CD8-positive, alpha-beta memory T cell (primary cell): ENCODE data around the gene FSTL4. TPM values are rescaled to one million over a fixed set of nuclear protein-coding genes. Genes with fewer than 3 reads are reported as not detected.
A peak's percentile ranks its signal among the peaks of the same experiment; 100 is the strongest.

ENCODE experiments used
- CTCF ChIA-PET: fragments of 350-600 bp; sonication (Branson Sonifier 250); formaldehyde crosslinking; loops from one replicate; lab custom pipeline; 2021; ENCODE audit warnings: antibody characterized with exemption; lab: Charles Lee
- POLR2A ChIA-PET: fragments of 350-600 bp; sonication (Branson Sonifier 250); formaldehyde crosslinking; loops from one replicate; lab custom pipeline; 2021; ENCODE audit warnings: antibody characterized with exemption; lab: Charles Lee
- DNase-seq, 5 donors: peaks; one replicate each; pipeline versions ENCODE4 v3.0.0 to v3.0.0-alpha.2; 2020 to 2022; ENCODE audit warnings: mixed read lengths in 1 of 5
- H3K27ac ChIP-seq: one replicate; pipeline ENCODE4 v1.7.0; 2013; ENCODE audit warnings: low read depth, mild to moderate bottlenecking, low read length, moderate library complexity
- H3K27me3 ChIP-seq: 2 replicates; pipeline ENCODE4 v1.7.0; 2013; ENCODE audit warnings: low read length, mild to moderate bottlenecking; ENCODE audit not compliant: insufficient read depth, poor library complexity, severe bottlenecking
- H3K36me3 ChIP-seq: 2 replicates; pipeline ENCODE4 v1.7.0; 2013; ENCODE audit warnings: mild to moderate bottlenecking, low read length, moderate library complexity; ENCODE audit not compliant: insufficient read depth
- H3K4me1 ChIP-seq: 2 replicates; pipeline ENCODE4 v1.7.0; 2013; ENCODE audit warnings: mild to moderate bottlenecking, low read length, moderate library complexity; ENCODE audit not compliant: insufficient read depth
- H3K4me3 ChIP-seq: 2 replicates; pipeline ENCODE4 v1.7.0; 2013; ENCODE audit warnings: mild to moderate bottlenecking, low read length
- H3K9me3 ChIP-seq: 2 replicates; pipeline ENCODE4 v1.7.0; 2013; ENCODE audit warnings: mild to moderate bottlenecking, low read length
- H3K27ac Mint-ChIP-seq, 8 donors: one replicate each; pipeline ENCODE4 v1.8.0; 2020 to 2021; ENCODE audit warnings: mixed read lengths in 8 of 8, mild to moderate bottlenecking in 6 of 8, inconsistent platforms in 3 of 8, moderate library complexity in 3 of 8
- H3K27me3 Mint-ChIP-seq, 2 donors: one replicate each; pipeline ENCODE4 v1.8.0; 2020 to 2021; ENCODE audit warnings: mixed read lengths in 2 of 2, mild to moderate bottlenecking in 1 of 2, moderate library complexity in 1 of 2
- H3K36me3 Mint-ChIP-seq, 3 donors: one replicate each; pipeline ENCODE4 v1.8.0; 2020 to 2021; ENCODE audit warnings: mixed read lengths in 3 of 3, inconsistent platforms in 1 of 3, mild to moderate bottlenecking in 1 of 3
- H3K4me1 Mint-ChIP-seq, 3 donors: one replicate each; pipeline ENCODE4 v1.8.0; 2020 to 2021; ENCODE audit warnings: mixed read lengths in 3 of 3, inconsistent platforms in 1 of 3, mild to moderate bottlenecking in 1 of 3
- H3K4me3 Mint-ChIP-seq, 7 donors: one replicate each; pipeline ENCODE4 v1.8.0; 2020 to 2021; ENCODE audit warnings: mixed read lengths in 7 of 7, mild to moderate bottlenecking in 6 of 7, moderate library complexity in 4 of 7, inconsistent platforms in 2 of 7
- H3K9me3 Mint-ChIP-seq, 5 donors: one replicate each; pipeline ENCODE4 v1.8.0; 2020 to 2022; ENCODE audit warnings: mixed read lengths in 5 of 5, mild to moderate bottlenecking in 3 of 5, moderate library complexity in 2 of 5, inconsistent platforms in 1 of 5
- polyA plus RNA-seq: library from polyadenylated mRNA; unstranded; fragments of 300-500 nt; fragmentation: Illumina TruSeq; gene quantifications from one replicate; pipeline ENCODE4 v1.2.3, GENCODE V29; 2021
- total RNA-seq, 2 experiments: library from RNA; stranded (reverse); gene quantifications; one replicate each; pipeline ENCODE4 v1.2.3, GENCODE V29; 2021

The FSTL4 gene
- total and polyA plus RNA-seq, 3 experiments from 2014 or later = 0.33 TPM; not detected in 2

GRCh38 chr5:133431326-133431865 lies 180.9 kb downstream of the FSTL4 start:
- H3K27ac Mint-ChIP-seq = no peak overlapping the region
- H3K4me3 Mint-ChIP-seq = no peak overlapping the region
- no peaks in the 10 kb centered on the region for H3K9me3 ChIP-seq
- H3K36me3 Mint-ChIP-seq = no peaks in the 10 kb centered on the region
- no peaks in the 10 kb centered on the region for H3K4me1 Mint-ChIP-seq
- no peaks in the 10 kb centered on the region for H3K9me3 Mint-ChIP-seq
- no peaks in the 10 kb centered on the region for H3K4me1 ChIP-seq
- ChIA-PET CTCF (no interaction called here), POLR2A (no interaction called here)
- peaks cover 0 to 12% of the 10 kb centered on the region in 2 donors for H3K27me3 Mint-ChIP-seq
- no peaks in the 10 kb centered on the region for H3K27me3 ChIP-seq
- no peak for DNase-seq
- no peak overlapping the region for H3K27ac ChIP-seq
- H3K4me3 ChIP-seq = no peak overlapping the region
- no peaks in the 10 kb centered on the region for H3K36me3 ChIP-seq

GRCh38 chr5:133430095-133430494 lies 182.2 kb downstream of the FSTL4 start:
- Mint-ChIP-seq H3K9me3 (no peaks in the 10 kb centered on the region), H3K36me3 (no peaks in the 10 kb centered on the region), H3K4me3 (no peak overlapping the region), H3K27ac (no peak overlapping the region), H3K27me3 (peaks cover 0 to 18% of the 10 kb centered on the region in 2 donors), H3K4me1 (no peaks in the 10 kb centered on the region)
- Histone ChIP-seq H3K4me1 (no peaks in the 10 kb centered on the region), H3K27ac (no peak overlapping the region), H3K4me3 (no peak overlapping the region), H3K27me3 (no peaks in the 10 kb centered on the region), H3K36me3 (no peaks in the 10 kb centered on the region), H3K9me3 (no peaks in the 10 kb centered on the region)
- no peak for DNase-seq
- CTCF ChIA-PET = no interaction called here
- POLR2A ChIA-PET = no interaction called here

- H3K27me3 Mint-ChIP-seq = peaks cover 0 to 18% of the 10 kb centered on the region in 2 donors
- Histone ChIP-seq H3K36me3 (no peaks in the 10 kb centered on the region), H3K27ac (no peak overlapping the region), H3K4me1 (no peaks in the 10 kb centered on the region), H3K4me3 (no peak overlapping the region), H3K9me3 (no peaks in the 10 kb centered on the region), H3K27me3 (no peaks in the 10 kb centered on the region)
- no peaks in the 10 kb centered on the region for H3K9me3 Mint-ChIP-seq
- DNase-seq = no peak
- H3K4me1 Mint-ChIP-seq = no peaks in the 10 kb centered on the region
- H3K4me3 Mint-ChIP-seq = no peak overlapping the region
- H3K36me3 Mint-ChIP-seq = no peaks in the 10 kb centered on the region
- POLR2A ChIA-PET = no interaction called here
- CTCF ChIA-PET = interaction anchor here (1.6 kb wide), 1 partner anchor 10 kb away, joined by 3 read pairs; no protein-coding TSS in a partner anchor
- H3K27ac Mint-ChIP-seq = no peak overlapping the region
These were observed 183.3 kb downstream of the FSTL4 start for GRCh38 chr5:133429046-133429445.

- Histone ChIP-seq H3K9me3 (no peaks in the 10 kb centered on the region), H3K27ac (no peak overlapping the region), H3K36me3 (no peaks in the 10 kb centered on the region), H3K27me3 (no peaks in the 10 kb centered on the region), H3K4me1 (no peaks in the 10 kb centered on the region), H3K4me3 (no peak overlapping the region)
- Mint-ChIP-seq H3K27me3 (peaks cover 0 to 18% of the 10 kb centered on the region in 2 donors), H3K27ac (no peak overlapping the region), H3K36me3 (no peaks in the 10 kb centered on the region), H3K4me1 (peaks cover 5 to 7% (median 6%) of the 10 kb centered on the region in 3 donors), H3K4me3 (no peak overlapping the region), H3K9me3 (no peaks in the 10 kb centered on the region)
- POLR2A ChIA-PET = no interaction called here
- CTCF ChIA-PET = interaction anchor here (1.6 kb wide), 1 partner anchor 10 kb away, joined by 3 read pairs; no protein-coding TSS in a partner anchor
- no peak for DNase-seq
These were observed 184.2 kb downstream of the FSTL4 start for GRCh38 chr5:133428072-133428660.

GRCh38 chr5:133427121-133427777 lies 185.1 kb downstream of the FSTL4 start:
- Histone ChIP-seq H3K27ac (no peak overlapping the region), H3K9me3 (no peaks in the 10 kb centered on the region), H3K4me1 (no peaks in the 10 kb centered on the region), H3K27me3 (no peaks in the 10 kb centered on the region), H3K36me3 (no peaks in the 10 kb centered on the region), H3K4me3 (no peak overlapping the region)
- ChIA-PET POLR2A (no interaction called here), CTCF (no interaction called here)
- no peak for DNase-seq
- H3K36me3 Mint-ChIP-seq = no peaks in the 10 kb centered on the region
- no peak overlapping the region for H3K4me3 Mint-ChIP-seq
- peaks cover 5 to 7% (median 6%) of the 10 kb centered on the region in 3 donors for H3K4me1 Mint-ChIP-seq
- no peaks in the 10 kb centered on the region for H3K9me3 Mint-ChIP-seq
- peak overlapping the region in 2 of 8 donors; percentile 21 to 43 for H3K27ac Mint-ChIP-seq
- H3K27me3 Mint-ChIP-seq = peaks cover 0 to 24% of the 10 kb centered on the region in 2 donors

- Mint-ChIP-seq H3K4me1 (peaks cover 5 to 7% (median 6%) of the 10 kb centered on the region in 3 donors), H3K36me3 (no peaks in the 10 kb centered on the region), H3K9me3 (no peaks in the 10 kb centered on the region), H3K27me3 (peaks cover 6 to 33% of the 10 kb centered on the region in 2 donors), H3K4me3 (no peak overlapping the region), H3K27ac (no peak overlapping the region)
- POLR2A ChIA-PET = no interaction called here
- Histone ChIP-seq H3K4me1 (no peaks in the 10 kb centered on the region), H3K27ac (no peak overlapping the region), H3K27me3 (no peaks in the 10 kb centered on the region), H3K9me3 (no peaks in the 10 kb centered on the region), H3K36me3 (no peaks in the 10 kb centered on the region), H3K4me3 (no peak overlapping the region)
- CTCF ChIA-PET = no interaction called here
- DNase-seq = no peak
These were observed 186.1 kb downstream of the FSTL4 start for GRCh38 chr5:133426264-133426663.

GRCh38 chr5:133425764-133426163 lies 186.6 kb downstream of the FSTL4 start:
- no peaks in the 10 kb centered on the region for H3K27me3 ChIP-seq
- no peaks in the 10 kb centered on the region for H3K36me3 Mint-ChIP-seq
- H3K4me1 ChIP-seq = no peaks in the 10 kb centered on the region
- CTCF ChIA-PET = no interaction called here
- no peaks in the 10 kb centered on the region for H3K9me3 ChIP-seq
- POLR2A ChIA-PET = no interaction called here
- H3K27ac ChIP-seq = no peak overlapping the region
- no peak for DNase-seq
- H3K27me3 Mint-ChIP-seq = peaks cover 6 to 34% of the 10 kb centered on the region in 2 donors
- peaks cover 5 to 7% (median 6%) of the 10 kb centered on the region in 3 donors for H3K4me1 Mint-ChIP-seq
- no peaks in the 10 kb centered on the region for H3K36me3 ChIP-seq
- H3K27ac Mint-ChIP-seq = no peak overlapping the region
- no peak overlapping the region for H3K4me3 ChIP-seq
- H3K4me3 Mint-ChIP-seq = no peak overlapping the region
- H3K9me3 Mint-ChIP-seq = no peaks in the 10 kb centered on the region

GRCh38 chr5:133425222-133425621 lies 187.1 kb downstream of the FSTL4 start:
- peaks cover 5 to 7% (median 6%) of the 10 kb centered on the region in 3 donors for H3K4me1 Mint-ChIP-seq
- H3K36me3 Mint-ChIP-seq = no peaks in the 10 kb centered on the region
- H3K27me3 Mint-ChIP-seq = peaks cover 6 to 34% of the 10 kb centered on the region in 2 donors
- DNase-seq = no peak
- Histone ChIP-seq H3K27me3 (no peaks in the 10 kb centered on the region), H3K9me3 (no peaks in the 10 kb centered on the region), H3K4me1 (no peaks in the 10 kb centered on the region), H3K27ac (no peak overlapping the region), H3K36me3 (no peaks in the 10 kb centered on the region), H3K4me3 (no peak overlapping the region)
- CTCF ChIA-PET = interaction anchor here (1.9 kb wide), 1 partner anchor 31 kb away, joined by 4 read pairs; no protein-coding TSS in a partner anchor
- POLR2A ChIA-PET = no interaction called here
- H3K27ac Mint-ChIP-seq = no peak overlapping the region
- no peak overlapping the region for H3K4me3 Mint-ChIP-seq
- no peaks in the 10 kb centered on the region for H3K9me3 Mint-ChIP-seq
